Activated T-helper 2 cell treated with anti-CD3 and anti-CD28 coated beads, Interferon-gamma antibody, Interleukin-2, Interleukin-4, amounts not matched to agents 10 μg/mL and 5 μg/mL and 100 μg/mL, durations not matched to agents 14 hours and 24 hours and 36 hours (primary cell): ENCODE measurements around the gene LRRC74A. TPM values are rescaled to one million over a fixed set of nuclear protein-coding genes. Genes with fewer than 3 reads are reported as not detected.

Experiments used
- DNase-seq: peaks from one replicate; pipeline ENCODE4 v3.0.0; 2021; ENCODE audit warnings: low spot score
- H3K27ac Mint-ChIP-seq: one replicate; pipeline ENCODE4 v1.8.0; 2021; ENCODE audit warnings: mixed read lengths
- H3K27me3 Mint-ChIP-seq: one replicate; pipeline ENCODE4 v1.8.0; 2021; ENCODE audit warnings: low read depth, mixed read lengths
- H3K36me3 Mint-ChIP-seq: one replicate; pipeline ENCODE4 v1.8.0; 2021; ENCODE audit warnings: low read depth, mixed read lengths
- H3K4me1 Mint-ChIP-seq: one replicate; pipeline ENCODE4 v1.8.0; 2021; ENCODE audit warnings: low read depth, mixed read lengths
- H3K4me3 Mint-ChIP-seq: one replicate; pipeline ENCODE4 v1.8.0; 2021; ENCODE audit warnings: low read depth, mild to moderate bottlenecking, moderate library complexity, mixed read lengths
- H3K9me3 Mint-ChIP-seq: one replicate; pipeline ENCODE4 v1.8.0; 2021; ENCODE audit warnings: mixed read lengths
- intact Hi-C: fragments of 100-400 bp; cut with micrococcal nuclease; formaldehyde crosslinking; loops from one replicate; pipeline ENCODE4 v1.15.1; 2023
- total RNA-seq: library from RNA; stranded (reverse); gene quantifications from 2 replicates; pipeline ENCODE4 v1.2.3, GENCODE V29; 2022

Gene LRRC74A
- total RNA-seq, 1 donor from 2014 or later: not detected

GRCh38 chr14:76812422-76813383, 13.5 kb upstream of the LRRC74A start, which contains the start of gene ANGEL1:
ANGEL1 (minus strand) TSS chr14:76812882; CDS start chr14:76812827, 55 bp downstream.
- Mint-ChIP-seq H3K4me3 (peak within 1 kb of the TSS; percentile 93), H3K27me3 (no peaks in the 10 kb centered on the region), H3K9me3 (no peaks in the 10 kb centered on the region), H3K27ac (peak within 1 kb of the TSS; percentile 86), H3K36me3 (peaks cover 9% of the 10 kb centered on the region), H3K4me1 (peaks cover 21% of the 10 kb centered on the region)
- intact Hi-C loops: loop anchor here (5.0 kb wide), 1 partner anchor 45 kb away; no protein-coding TSS in a partner anchor
- peak; percentile 97 for DNase-seq

GRCh38 chr14:76814726-76815645, 11.2 kb upstream of the LRRC74A start:
- Mint-ChIP-seq H3K27me3 (peaks cover 2% of the 10 kb centered on the region), H3K36me3 (no peaks in the 10 kb centered on the region), H3K4me1 (peaks cover 19% of the 10 kb centered on the region), H3K9me3 (no peaks in the 10 kb centered on the region), H3K27ac (no peak overlapping the region), H3K4me3 (no peak overlapping the region)
- intact Hi-C loops: loop anchor here (5.0 kb wide), 1 partner anchor 48 kb away; no protein-coding TSS in a partner anchor
- no peak for DNase-seq

GRCh38 chr14:76820700-76821099, 5.5 kb upstream of the LRRC74A start:
- Mint-ChIP-seq H3K9me3 (no peaks in the 10 kb centered on the region), H3K27ac (no peak overlapping the region), H3K27me3 (peaks cover 15% of the 10 kb centered on the region), H3K4me1 (no peaks in the 10 kb centered on the region), H3K4me3 (no peak overlapping the region), H3K36me3 (no peaks in the 10 kb centered on the region)
- DNase-seq: no peak
- intact Hi-C loops: no loop called here

- Mint-ChIP-seq H3K9me3 (no peaks in the 10 kb centered on the region), H3K36me3 (no peaks in the 10 kb centered on the region), H3K4me3 (no peak overlapping the region), H3K4me1 (no peaks in the 10 kb centered on the region), H3K27me3 (peaks cover 9% of the 10 kb centered on the region), H3K27ac (no peak overlapping the region)
- intact Hi-C loops: no loop called here
- DNase-seq: no peak
These were observed 1.6 kb downstream of the LRRC74A start for GRCh38 chr14:76827696-76828296.

GRCh38 chr14:76828339-76829012, 2.3 kb downstream of the LRRC74A start:
- peaks cover 8% of the 10 kb centered on the region for H3K27me3 Mint-ChIP-seq
- H3K4me1 Mint-ChIP-seq: no peaks in the 10 kb centered on the region
- H3K27ac Mint-ChIP-seq: no peak overlapping the region
- DNase-seq: no peak
- H3K36me3 Mint-ChIP-seq: no peaks in the 10 kb centered on the region
- H3K9me3 Mint-ChIP-seq: no peaks in the 10 kb centered on the region
- H3K4me3 Mint-ChIP-seq: no peak overlapping the region
- intact Hi-C loops: no loop called here

- intact Hi-C loops: no loop called here
- H3K9me3 Mint-ChIP-seq: no peaks in the 10 kb centered on the region
- peaks cover 9% of the 10 kb centered on the region for H3K27me3 Mint-ChIP-seq
- H3K27ac Mint-ChIP-seq: no peak overlapping the region
- no peak for DNase-seq
- H3K4me1 Mint-ChIP-seq: no peaks in the 10 kb centered on the region
- H3K4me3 Mint-ChIP-seq: no peak overlapping the region
- H3K36me3 Mint-ChIP-seq: no peaks in the 10 kb centered on the region
These were observed 2.8 kb downstream of the LRRC74A start for GRCh38 chr14:76829013-76829365.

GRCh38 chr14:76829650-76830421, 3.6 kb downstream of the LRRC74A start:
- no peaks in the 10 kb centered on the region for H3K9me3 Mint-ChIP-seq
- H3K27me3 Mint-ChIP-seq: peaks cover 12% of the 10 kb centered on the region
- H3K27ac Mint-ChIP-seq: no peak overlapping the region
- H3K36me3 Mint-ChIP-seq: no peaks in the 10 kb centered on the region
- intact Hi-C loops: no loop called here
- H3K4me3 Mint-ChIP-seq: no peak overlapping the region
- H3K4me1 Mint-ChIP-seq: no peaks in the 10 kb centered on the region
- no peak for DNase-seq

GRCh38 chr14:76830556-76830955, 4.3 kb downstream of the LRRC74A start:
- Mint-ChIP-seq H3K27me3 (peaks cover 9% of the 10 kb centered on the region), H3K4me1 (no peaks in the 10 kb centered on the region), H3K4me3 (no peak overlapping the region), H3K36me3 (no peaks in the 10 kb centered on the region), H3K27ac (no peak overlapping the region), H3K9me3 (no peaks in the 10 kb centered on the region)
- intact Hi-C loops: no loop called here
- DNase-seq: no peak

- intact Hi-C loops: no loop called here
- no peaks in the 10 kb centered on the region for H3K4me1 Mint-ChIP-seq
- no peaks in the 10 kb centered on the region for H3K36me3 Mint-ChIP-seq
- H3K4me3 Mint-ChIP-seq: no peak overlapping the region
- H3K27ac Mint-ChIP-seq: no peak overlapping the region
- DNase-seq: no peak
- no peaks in the 10 kb centered on the region for H3K9me3 Mint-ChIP-seq
- H3K27me3 Mint-ChIP-seq: peaks cover 10% of the 10 kb centered on the region
These were observed 6.3 kb downstream of the LRRC74A start for GRCh38 chr14:76832503-76832988.

- Mint-ChIP-seq H3K27ac (no peak overlapping the region), H3K9me3 (no peaks in the 10 kb centered on the region), H3K4me3 (no peak overlapping the region), H3K4me1 (no peaks in the 10 kb centered on the region), H3K27me3 (peaks cover 13% of the 10 kb centered on the region), H3K36me3 (no peaks in the 10 kb centered on the region)
- intact Hi-C loops: no loop called here
- DNase-seq: no peak
These were observed 6.8 kb downstream of the LRRC74A start for GRCh38 chr14:76833011-76833410.

- intact Hi-C loops: no loop called here
- Mint-ChIP-seq H3K9me3 (no peaks in the 10 kb centered on the region), H3K27me3 (peaks cover 21% of the 10 kb centered on the region), H3K4me1 (no peaks in the 10 kb centered on the region), H3K36me3 (no peaks in the 10 kb centered on the region), H3K4me3 (no peak overlapping the region), H3K27ac (no peak overlapping the region)
- no peak for DNase-seq
These were observed 8.0 kb downstream of the LRRC74A start for GRCh38 chr14:76834241-76834661.
